Glutamatergic neuron (in vitro differentiated cells): ENCODE data around the gene FOLR2. TPM values are rescaled to one million over a fixed set of nuclear protein-coding genes. Genes with fewer than 3 reads are reported as not detected.
A peak's percentile ranks its signal among the peaks of the same experiment; 100 is the strongest.

ENCODE experiments used
- DNase-seq: peaks from one replicate; pipeline ENCODE4 v3.0.0; 2022
- H3K27ac Mint-ChIP-seq: one replicate; pipeline ENCODE4 v1.8.0; 2020; ENCODE audit warnings: mild to moderate bottlenecking, mixed read lengths, inconsistent platforms; ENCODE audit not compliant: unreplicated experiment
- H3K27me3 Mint-ChIP-seq: one replicate; pipeline ENCODE4 v1.8.0; 2020; ENCODE audit warnings: mild to moderate bottlenecking, moderate library complexity, mixed read lengths, inconsistent platforms; ENCODE audit not compliant: unreplicated experiment
- H3K36me3 Mint-ChIP-seq: one replicate; pipeline ENCODE4 v1.8.0; 2020; ENCODE audit warnings: mild to moderate bottlenecking, mixed read lengths, inconsistent platforms; ENCODE audit not compliant: unreplicated experiment
- H3K4me1 Mint-ChIP-seq: one replicate; pipeline ENCODE4 v1.8.0; 2020; ENCODE audit warnings: mild to moderate bottlenecking, low read depth, mixed read lengths, inconsistent platforms; ENCODE audit not compliant: unreplicated experiment
- H3K4me3 Mint-ChIP-seq: one replicate; pipeline ENCODE4 v1.8.0; 2020; ENCODE audit warnings: mild to moderate bottlenecking, mixed read lengths, inconsistent platforms; ENCODE audit not compliant: unreplicated experiment
- H3K9me3 Mint-ChIP-seq: one replicate; pipeline ENCODE4 v1.8.0; 2020; ENCODE audit warnings: mild to moderate bottlenecking, moderate library complexity, mixed read lengths, inconsistent platforms; ENCODE audit not compliant: unreplicated experiment
- CTCF ChIP-seq: fragments of 200-600 bp; sonication (generic); IDR thresholded peaks from one replicate; pipeline ENCODE4 v1.5.0; 2021; ENCODE audit not compliant: partially characterized antibody, unreplicated experiment
- total RNA-seq: library from RNA; stranded (reverse); fragmentation: NEBNext Ultra II Directional; extraction: Animal tissue kit (Norgen Biotek cat#: 25700); gene quantifications from one replicate; pipeline ENCODE4 v1.2.1, GENCODE V29; 2021; ENCODE audit not compliant: unreplicated experiment

Gene FOLR2
- total RNA-seq, 1 donor from 2014 or later, result not detected

DNA sequence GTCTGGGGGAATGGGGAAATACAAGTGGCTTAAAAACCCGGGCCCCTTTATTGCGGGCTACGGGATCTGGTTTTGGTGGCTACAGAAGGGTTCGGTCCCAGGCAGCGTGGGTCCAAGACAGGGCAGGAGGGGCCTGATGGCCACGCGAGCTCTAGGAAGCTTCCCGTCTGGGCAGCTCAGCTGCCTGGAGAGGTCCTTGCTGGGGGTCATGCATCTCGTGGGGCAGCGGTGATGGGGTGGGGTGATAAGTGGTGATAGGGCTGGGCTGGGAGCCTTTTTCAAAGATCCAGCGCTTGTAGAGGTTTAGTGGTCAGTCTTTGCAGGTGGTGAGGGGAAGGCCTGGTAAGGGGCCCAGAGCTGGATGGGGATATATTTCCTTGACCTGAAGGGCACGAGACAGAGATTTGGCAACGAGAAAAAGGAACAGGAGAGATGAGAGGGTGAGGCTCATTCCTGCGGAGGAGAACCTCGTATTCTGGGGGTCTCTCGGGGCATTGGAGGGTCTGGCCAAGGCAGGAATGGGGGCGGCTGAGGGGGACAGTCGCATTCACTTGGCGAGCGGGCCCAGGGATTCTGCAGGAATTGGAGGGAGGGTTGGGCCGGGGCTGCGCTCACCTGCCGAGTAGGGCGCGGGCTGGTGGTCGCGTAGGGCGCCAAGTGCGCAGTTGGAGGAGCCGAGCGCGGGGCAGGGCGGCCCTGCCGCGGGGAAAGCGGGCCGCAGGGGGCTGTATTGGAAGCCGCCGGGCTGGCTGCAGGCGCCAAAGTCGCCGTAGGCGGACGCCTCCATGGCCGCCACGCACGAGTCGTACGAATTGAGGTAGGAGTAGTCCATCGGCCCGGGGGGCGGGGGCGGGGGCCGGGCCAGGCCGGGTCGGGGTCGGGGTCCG is 26.8 kb downstream of the FOLR2 start:
- Mint-ChIP-seq H3K36me3 (no peaks in the 10 kb centered on the region), H3K4me1 (peaks cover 8% of the 10 kb centered on the region), H3K27me3 (peaks cover 38% of the 10 kb centered on the region), H3K27ac (no peak overlapping the region), H3K4me3 (peak overlapping the region; percentile 63), H3K9me3 (peaks cover 4% of the 10 kb centered on the region)
- no peak for TF ChIP-seq CTCF
- no peak for DNase-seq

DNA sequence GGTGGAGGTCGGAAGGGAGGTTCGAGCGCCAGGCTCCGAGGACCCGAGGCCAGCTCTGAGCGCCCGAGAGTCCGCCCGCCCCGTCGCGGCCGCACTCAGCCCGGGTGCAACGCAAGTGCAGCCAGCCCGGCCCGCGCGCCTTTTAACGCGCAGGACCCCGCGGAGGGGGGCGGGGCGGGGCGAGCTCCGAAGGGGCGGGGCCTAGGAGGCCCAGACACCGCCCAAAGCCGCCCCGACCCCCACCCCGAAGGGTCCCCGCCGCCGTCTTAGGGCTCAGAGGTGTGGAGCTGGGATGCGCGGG is 27.4 kb downstream of the FOLR2 start, which contains the start of gene PHOX2A:
Gene PHOX2A (minus strand): TSS at position 117 of the 301 bp plus-strand sequence. CDS start 172 bp downstream, outside the sequence.
- H3K36me3 Mint-ChIP-seq, result no peaks in the 10 kb centered on the region
- H3K4me3 Mint-ChIP-seq, result peak within 1 kb of the TSS; percentile 90
- H3K27me3 Mint-ChIP-seq, result peaks cover 34% of the 10 kb centered on the region
- peak within 1 kb of the TSS; percentile 79 for H3K27ac Mint-ChIP-seq
- no peak for TF ChIP-seq CTCF
- H3K4me1 Mint-ChIP-seq, result peaks cover 6% of the 10 kb centered on the region
- peak; percentile 54 for DNase-seq
- H3K9me3 Mint-ChIP-seq, result peaks cover 4% of the 10 kb centered on the region

DNA sequence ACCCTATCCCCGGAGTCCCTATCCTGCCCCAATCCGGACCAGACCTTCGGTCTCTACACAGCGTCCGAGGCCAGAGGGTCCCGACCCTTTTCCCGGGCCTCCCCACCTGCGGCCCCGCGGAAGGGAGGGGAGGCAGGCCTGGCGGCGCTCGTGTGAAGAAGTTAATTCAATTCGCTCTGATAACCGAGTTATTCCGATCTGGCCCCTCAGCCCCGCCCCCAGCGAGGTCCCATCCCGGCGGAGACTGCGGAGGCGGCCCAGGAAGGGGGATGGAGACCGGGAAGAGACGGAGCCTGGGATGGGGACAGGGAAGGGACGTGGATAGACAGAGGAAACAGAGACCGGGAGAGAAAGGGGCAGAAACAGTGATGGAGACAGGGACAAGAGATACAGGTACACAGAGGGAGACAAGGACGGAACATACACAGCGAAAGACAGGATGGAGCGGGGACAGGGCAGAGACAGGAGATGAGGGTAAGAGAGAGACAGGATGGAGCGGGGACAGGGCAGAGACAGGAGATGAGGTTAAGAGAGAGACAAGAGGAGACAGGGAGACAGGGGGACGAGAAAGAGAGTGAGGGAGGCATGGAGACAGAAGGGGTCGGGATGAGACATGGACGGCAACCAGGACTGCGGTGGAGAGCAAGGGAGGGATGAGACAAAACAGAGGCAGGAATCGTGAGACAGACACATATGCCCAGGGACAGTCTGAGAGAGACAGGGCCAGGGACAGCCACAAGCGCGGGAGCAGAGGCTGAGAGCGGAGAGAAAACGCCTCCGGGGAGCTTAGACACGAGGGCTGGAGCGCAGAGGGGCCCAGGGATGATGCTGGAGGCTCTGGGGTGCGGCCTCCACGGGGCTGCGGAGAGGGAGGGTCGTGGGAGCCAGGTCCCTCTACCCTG is 28.0 kb downstream of the FOLR2 start:
- no peaks in the 10 kb centered on the region for H3K36me3 Mint-ChIP-seq
- peaks cover 4% of the 10 kb centered on the region for H3K9me3 Mint-ChIP-seq
- peak overlapping the region; percentile 90 for H3K4me3 Mint-ChIP-seq
- no peak for TF ChIP-seq CTCF
- H3K27me3 Mint-ChIP-seq, result peaks cover 31% of the 10 kb centered on the region
- peak; percentile 73 for DNase-seq
- peak overlapping the region; percentile 79 for H3K27ac Mint-ChIP-seq
- H3K4me1 Mint-ChIP-seq, result peaks cover 6% of the 10 kb centered on the region

DNA sequence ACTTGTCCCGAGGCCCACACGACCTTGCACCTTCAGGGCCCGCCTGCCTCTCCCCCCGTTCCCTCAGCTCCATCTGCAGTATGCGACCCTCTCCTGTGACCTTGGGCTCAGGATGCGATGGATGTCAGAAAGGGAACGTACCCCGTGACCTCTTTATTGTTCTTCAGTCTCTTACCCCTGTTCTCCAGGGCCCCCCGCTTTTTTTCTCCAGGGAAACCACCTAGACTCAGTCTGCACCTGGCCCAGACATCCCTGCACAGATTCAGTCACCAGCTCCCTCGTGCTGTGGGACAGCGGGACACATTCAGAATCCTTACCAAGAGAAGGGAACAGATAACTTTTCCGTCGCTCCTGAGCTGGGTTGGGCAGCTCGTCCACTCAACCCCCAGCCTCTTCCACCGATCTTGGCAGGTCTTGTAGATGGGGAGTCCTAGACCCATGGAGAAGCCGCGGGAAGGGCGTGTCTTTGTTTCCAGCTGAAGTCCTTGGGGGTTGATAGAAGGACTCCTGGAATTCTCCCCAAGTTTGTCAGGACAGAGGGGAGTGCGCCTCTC is 28.7 kb downstream of the FOLR2 start:
- H3K27me3 Mint-ChIP-seq, result peaks cover 30% of the 10 kb centered on the region
- DNase-seq, result no peak
- peaks cover 5% of the 10 kb centered on the region for H3K4me1 Mint-ChIP-seq
- no peak for TF ChIP-seq CTCF
- peaks cover 4% of the 10 kb centered on the region for H3K9me3 Mint-ChIP-seq
- no peak overlapping the region for H3K4me3 Mint-ChIP-seq
- no peak overlapping the region for H3K27ac Mint-ChIP-seq
- H3K36me3 Mint-ChIP-seq, result no peaks in the 10 kb centered on the region
